OCI-LY3 (cell line): ENCODE data around the gene NLRC3.

Source experiments
- EZH2phosphoT487 ChIP-seq: fragments of 200-600 bp; shearing (Covaris generic); IDR thresholded peaks from 2 replicates; pipeline ENCODE4 v1.6.1; 2018; ENCODE audit warnings: antibody characterized with exemption, mixed run types, low read depth
- TF ChIP-seq, protein P1 (sequence below): fragments of 200-600, 300-600 bp; sonication (generic); IDR thresholded peaks from 2 replicates; pipeline ENCODE4 v1.5.1; 2014; ENCODE audit warnings: antibody characterized with exemption, low read length, low read depth

DNA sequence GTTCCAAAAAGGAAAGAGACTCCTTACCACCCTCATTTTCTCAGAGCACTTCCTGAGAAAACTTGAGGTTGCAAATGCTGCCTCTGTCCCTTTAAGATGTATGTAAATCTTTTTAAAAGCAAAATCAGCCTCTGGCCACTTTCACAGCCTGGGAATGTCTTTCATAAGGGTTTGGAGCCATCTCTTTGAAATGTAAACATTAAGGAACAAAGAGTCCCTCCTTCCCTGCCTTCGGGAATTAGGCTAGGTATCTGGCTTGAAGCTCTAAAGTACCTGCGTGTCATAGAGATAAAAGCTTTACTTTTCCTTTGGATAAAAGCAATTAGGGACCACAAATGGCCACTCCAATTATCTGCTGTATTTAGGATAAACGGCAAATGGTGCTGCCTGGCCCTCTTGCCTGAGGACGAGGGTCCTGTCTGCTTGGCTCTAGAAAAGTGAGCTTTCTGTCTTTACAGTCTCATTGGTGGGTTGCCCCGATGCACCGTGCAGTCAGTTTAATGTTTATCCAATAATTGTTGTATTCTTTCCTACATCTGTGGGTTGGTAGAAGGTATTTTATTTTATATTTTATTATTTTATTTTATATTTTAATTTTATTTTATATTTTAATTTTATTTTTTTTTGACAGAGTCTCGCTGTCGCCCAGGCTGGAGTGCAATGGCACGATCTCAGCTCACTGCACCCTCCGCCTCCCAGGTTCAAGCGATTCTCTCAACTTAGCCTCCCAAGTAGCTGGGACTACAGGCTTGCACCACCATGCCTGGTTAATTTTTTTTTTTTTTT lies 23.9 kb downstream of the NLRC3 start:
- TF ChIP-seq, protein P1, sequence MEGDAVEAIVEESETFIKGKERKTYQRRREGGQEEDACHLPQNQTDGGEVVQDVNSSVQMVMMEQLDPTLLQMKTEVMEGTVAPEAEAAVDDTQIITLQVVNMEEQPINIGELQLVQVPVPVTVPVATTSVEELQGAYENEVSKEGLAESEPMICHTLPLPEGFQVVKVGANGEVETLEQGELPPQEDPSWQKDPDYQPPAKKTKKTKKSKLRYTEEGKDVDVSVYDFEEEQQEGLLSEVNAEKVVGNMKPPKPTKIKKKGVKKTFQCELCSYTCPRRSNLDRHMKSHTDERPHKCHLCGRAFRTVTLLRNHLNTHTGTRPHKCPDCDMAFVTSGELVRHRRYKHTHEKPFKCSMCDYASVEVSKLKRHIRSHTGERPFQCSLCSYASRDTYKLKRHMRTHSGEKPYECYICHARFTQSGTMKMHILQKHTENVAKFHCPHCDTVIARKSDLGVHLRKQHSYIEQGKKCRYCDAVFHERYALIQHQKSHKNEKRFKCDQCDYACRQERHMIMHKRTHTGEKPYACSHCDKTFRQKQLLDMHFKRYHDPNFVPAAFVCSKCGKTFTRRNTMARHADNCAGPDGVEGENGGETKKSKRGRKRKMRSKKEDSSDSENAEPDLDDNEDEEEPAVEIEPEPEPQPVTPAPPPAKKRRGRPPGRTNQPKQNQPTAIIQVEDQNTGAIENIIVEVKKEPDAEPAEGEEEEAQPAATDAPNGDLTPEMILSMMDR: no peak
- no peak for TF ChIP-seq EZH2phosphoT487
